Esophagus squamous epithelium (tissue), 5 donors: Measurements from ENCODE around the gene TPSAB1. TPM values are rescaled to one million over a fixed set of nuclear protein-coding genes. Genes with fewer than 3 reads are reported as not detected.
"Not testable (repeated sequence)": the region's sequence is repeated elsewhere in the genome, so short reads cannot be mapped to it uniquely, and the experiment has no call there.

Experiments used
- DNase-seq: peaks from one replicate; lab custom pipeline; 2025; lab: John Stamatoyannopoulos, UW
- H3K27ac ChIP-seq, 4 donors: fragments of 200-600 bp; sonication (generic); one replicate each; pipeline ENCODE4 v1.5.1; 2016 to 2019; ENCODE audit warnings: mild to moderate bottlenecking in 1 of 4
- H3K27me3 ChIP-seq, 4 donors: fragments of 200-600 bp; sonication (generic); 1 replicate in 3 of 4; 2 replicates in 1 of 4; pipeline versions ENCODE4 v1.5.1 to v1.6.0; 2017 to 2021; ENCODE audit warnings: antibody characterized with exemption in 1 of 4
- H3K36me3 ChIP-seq, 3 donors: fragments of 200-600 bp; sonication (generic); one replicate each; pipeline ENCODE4 v1.5.1; 2016 to 2019
- H3K4me1 ChIP-seq, 3 donors: fragments of 200-600 bp; sonication (generic); one replicate each; pipeline ENCODE4 v1.5.1; 2017 to 2019
- H3K4me3 ChIP-seq, 4 donors: fragments of 200-600 bp; sonication (generic); 1 replicate in 3 of 4; 2 replicates in 1 of 4; pipeline ENCODE4 v1.5.1; 2016 to 2019; ENCODE audit warnings: mild to moderate bottlenecking in 2 of 4, moderate library complexity in 1 of 4
- H3K9me3 ChIP-seq, 3 donors: fragments of 200-600 bp; sonication (generic); one replicate each; pipeline ENCODE4 v1.5.1; 2016 to 2019
- POLR2A ChIP-seq, 4 donors: fragments of 450-650 bp; IDR thresholded peaks; one replicate each; pipeline ENCODE4 v1.6.1; 2017; ENCODE audit warnings: antibody characterized with exemption in 4 of 4, mild to moderate bottlenecking in 4 of 4, moderate library complexity in 3 of 4
- WGBS, 2 donors: methylation state at CpG; one replicate each; pipeline ENCODE4 v1.1.5; 2018; 5-methylcytosine and 5-hydroxymethylcytosine counted together
- intact Hi-C: fragments of 100-400 bp; cut with DNase I; formaldehyde crosslinking; loops from one replicate; pipeline ENCODE4 v1.15.0; 2022
- total RNA-seq, 4 donors: library from RNA; depleted of rRNA; stranded (reverse); fragments of >200 nt; gene quantifications; one replicate each; pipeline ENCODE4 v1.1.0, GENCODE V29; 2016
- TF ChIP-seq, protein P1 (sequence below), 6 experiments: fragments of 450-650 bp in 4 of 6; fragments of 200-600 bp in 2 of 6; sonication (generic) in 2 of 6; IDR thresholded peaks; one replicate each; pipeline ENCODE4 v1.5.1; 2016 to 2019; ENCODE audit warnings: antibody characterized with exemption in 6 of 6, mild to moderate bottlenecking in 4 of 6, moderate library complexity in 4 of 6
- donor health status: DM: yes; HTN: yes; CAD: no.

Gene TPSAB1
- total RNA-seq, 4 donors from 2014 or later: 3.0 to 395 (median 16.7) TPM

DNA sequence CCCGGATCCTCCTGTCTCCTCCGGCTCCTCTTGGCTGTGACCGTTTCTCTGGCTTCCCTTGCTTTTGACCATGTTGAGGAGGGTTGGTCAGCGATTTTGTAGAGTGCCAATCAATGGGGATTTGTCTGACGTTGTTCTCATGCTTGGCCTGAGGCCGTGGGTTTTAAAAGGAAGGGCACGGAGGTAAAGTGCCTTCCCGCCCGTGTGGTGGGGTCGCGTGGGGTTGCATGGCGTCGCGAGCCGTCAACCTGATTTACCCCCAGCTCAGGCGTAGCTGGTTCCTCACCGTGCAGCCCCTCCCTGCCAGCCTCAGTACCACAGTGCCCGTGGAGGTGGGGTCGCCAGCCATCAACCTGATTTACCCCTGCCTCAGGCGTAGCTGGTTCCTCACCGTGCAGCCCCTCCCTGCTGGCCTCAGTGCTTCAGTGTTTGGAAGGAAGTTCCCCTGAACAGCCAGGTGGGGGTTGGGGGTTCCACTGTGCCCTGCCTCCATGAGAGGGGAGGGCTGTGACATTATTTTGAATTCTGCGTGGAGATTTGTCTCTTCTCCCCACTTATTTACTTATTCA is 5.0 kb downstream of the TPSAB1 start:
- no peak for DNase-seq

DNA sequence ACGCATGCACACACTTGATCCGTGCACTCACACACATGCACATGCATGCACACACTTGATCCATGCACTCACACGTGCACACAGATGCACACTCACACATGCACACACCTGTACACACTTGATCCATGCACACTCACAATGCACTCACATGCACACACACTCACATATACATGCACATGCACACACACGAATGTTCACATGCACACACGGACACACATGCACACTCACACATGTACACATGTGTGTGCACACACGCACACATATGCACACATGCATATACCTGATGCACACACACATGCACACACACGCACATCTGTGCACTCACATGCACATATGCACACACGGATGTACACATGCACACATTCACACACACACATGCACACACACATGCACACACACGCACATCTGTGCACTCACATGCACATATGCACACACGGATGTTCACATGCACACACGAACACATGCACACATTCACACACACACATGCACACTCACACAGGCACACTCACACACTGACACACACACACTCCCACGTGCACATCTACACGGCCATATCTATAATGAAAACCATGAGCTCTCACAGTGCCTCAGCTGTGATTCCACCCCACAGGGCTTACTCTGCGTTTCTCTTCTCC is 7.5 kb downstream of the TPSAB1 start:
- H3K27me3 ChIP-seq: peaks cover 0 to 39% (median 0%) of the 10 kb centered on the region in 4 donors
- intact Hi-C loops, H3K4me1 ChIP-seq, H3K36me3 ChIP-seq, H3K4me3 ChIP-seq, H3K9me3 ChIP-seq, DNase-seq, H3K27ac ChIP-seq: not testable (repeated sequence)
- WGBS, 2 donors: 79 to 81% methylated on average over 11 to 14 of the region's 14 CpGs

More for the DNA sequence above, 5.0 kb downstream of the TPSAB1 start:
- no peak overlapping the region for H3K4me3 ChIP-seq
- no peak overlapping the region for H3K27ac ChIP-seq
- no peak for TF ChIP-seq POLR2A (IDR thresholded peaks at IDR 0.05)
- TF ChIP-seq, protein P1, sequence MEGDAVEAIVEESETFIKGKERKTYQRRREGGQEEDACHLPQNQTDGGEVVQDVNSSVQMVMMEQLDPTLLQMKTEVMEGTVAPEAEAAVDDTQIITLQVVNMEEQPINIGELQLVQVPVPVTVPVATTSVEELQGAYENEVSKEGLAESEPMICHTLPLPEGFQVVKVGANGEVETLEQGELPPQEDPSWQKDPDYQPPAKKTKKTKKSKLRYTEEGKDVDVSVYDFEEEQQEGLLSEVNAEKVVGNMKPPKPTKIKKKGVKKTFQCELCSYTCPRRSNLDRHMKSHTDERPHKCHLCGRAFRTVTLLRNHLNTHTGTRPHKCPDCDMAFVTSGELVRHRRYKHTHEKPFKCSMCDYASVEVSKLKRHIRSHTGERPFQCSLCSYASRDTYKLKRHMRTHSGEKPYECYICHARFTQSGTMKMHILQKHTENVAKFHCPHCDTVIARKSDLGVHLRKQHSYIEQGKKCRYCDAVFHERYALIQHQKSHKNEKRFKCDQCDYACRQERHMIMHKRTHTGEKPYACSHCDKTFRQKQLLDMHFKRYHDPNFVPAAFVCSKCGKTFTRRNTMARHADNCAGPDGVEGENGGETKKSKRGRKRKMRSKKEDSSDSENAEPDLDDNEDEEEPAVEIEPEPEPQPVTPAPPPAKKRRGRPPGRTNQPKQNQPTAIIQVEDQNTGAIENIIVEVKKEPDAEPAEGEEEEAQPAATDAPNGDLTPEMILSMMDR (IDR thresholded peaks at IDR 0.05): no peak
- intact Hi-C loops: no loop called here
- H3K27me3 ChIP-seq: peaks cover 0 to 39% (median 0%) of the 10 kb centered on the region in 4 donors
- H3K36me3 ChIP-seq: no peaks in the 10 kb centered on the region
- H3K4me1 ChIP-seq: no peaks in the 10 kb centered on the region
- WGBS, 2 donors: 47 to 54% methylated on average over 14 to 18 of the region's 22 CpGs
- H3K9me3 ChIP-seq: no peaks in the 10 kb centered on the region

DNA sequence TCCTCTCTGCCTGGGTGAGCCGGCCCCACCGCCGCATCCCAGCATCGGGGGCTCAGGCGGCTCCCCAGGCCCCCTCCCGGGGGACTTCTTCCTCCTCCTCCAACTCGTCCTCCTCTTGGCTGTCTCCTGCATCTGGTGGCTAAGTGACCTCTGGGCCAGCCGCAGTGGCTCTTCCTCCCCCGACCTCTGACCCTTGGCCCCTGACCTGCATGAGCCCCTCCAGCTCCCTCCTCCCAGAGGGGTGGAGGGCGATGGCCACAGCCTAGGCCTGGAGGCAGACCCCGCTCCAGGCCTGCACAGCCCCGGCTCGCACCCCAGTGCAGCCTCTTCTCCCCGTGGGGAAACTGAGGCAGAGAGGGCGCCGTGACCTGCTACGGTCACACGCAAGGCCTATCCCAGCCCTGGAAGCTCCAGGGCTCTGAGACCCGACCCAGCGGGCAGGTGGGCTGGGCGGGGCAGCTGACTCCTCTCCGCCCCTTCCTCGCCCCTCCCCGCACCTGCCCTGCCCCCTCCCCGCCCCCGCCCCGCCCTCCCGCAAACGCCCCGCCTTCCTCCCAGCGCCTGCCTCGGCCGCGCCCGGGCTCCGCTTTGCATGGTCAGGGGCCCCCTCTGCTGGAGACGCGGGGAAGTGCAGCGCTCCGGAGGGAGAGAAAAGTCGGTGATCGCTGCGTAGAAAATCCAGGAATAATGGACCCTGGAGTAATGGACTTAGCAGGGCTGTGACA is 8.7 kb downstream of the TPSAB1 start:
- not testable (repeated sequence) for DNase-seq
- WGBS, 2 donors: no CpG with 5 or more reads among the region's 43 CpGs

DNA sequence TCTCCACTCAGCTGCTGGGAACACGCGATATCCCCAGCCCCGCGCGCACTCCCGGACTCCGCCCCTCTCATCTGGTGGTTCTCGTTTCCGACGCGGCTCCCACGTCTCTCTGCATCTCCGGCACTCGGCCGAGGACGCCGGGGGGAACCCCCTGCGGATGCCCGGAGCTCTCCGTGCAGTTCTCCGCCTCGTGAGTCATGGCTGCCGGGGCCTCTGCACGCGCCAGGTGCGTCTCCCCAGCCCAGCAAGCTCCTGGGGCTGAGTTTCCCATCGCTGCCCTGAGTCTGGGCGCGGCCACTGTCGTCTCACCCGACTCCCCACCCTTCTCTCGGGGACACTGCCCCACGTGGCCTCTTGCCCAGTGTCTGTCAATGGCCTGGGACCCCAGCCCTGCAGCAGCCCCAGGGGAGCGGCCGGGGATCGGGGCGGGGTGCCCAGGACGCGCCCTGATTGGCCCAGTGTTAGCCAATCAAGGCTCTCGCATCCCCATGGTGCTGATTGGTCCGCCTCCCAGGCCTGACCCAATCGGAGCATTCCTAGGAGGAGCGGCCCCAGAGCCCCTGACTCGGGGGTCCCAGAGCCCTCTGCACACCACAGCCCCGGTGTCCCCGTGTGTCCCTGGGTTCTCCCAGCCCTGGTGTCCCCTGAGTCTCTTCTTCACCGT is 13.3 kb downstream of the TPSAB1 start:
- DNase-seq, H3K27ac ChIP-seq, H3K4me1 ChIP-seq, H3K9me3 ChIP-seq, intact Hi-C loops, H3K36me3 ChIP-seq, H3K4me3 ChIP-seq: not testable (repeated sequence)
- H3K27me3 ChIP-seq: peaks cover 0 to 37% (median 0%) of the 10 kb centered on the region in 4 donors
- WGBS, 2 donors: no CpG with 5 or more reads among the region's 47 CpGs

More for the DNA sequence above, 8.7 kb downstream of the TPSAB1 start:
- H3K36me3 ChIP-seq, H3K4me1 ChIP-seq, H3K4me3 ChIP-seq, H3K9me3 ChIP-seq, intact Hi-C loops, H3K27ac ChIP-seq: not testable (repeated sequence)
- peaks cover 0 to 33% (median 0%) of the 10 kb centered on the region in 4 donors for H3K27me3 ChIP-seq

DNA sequence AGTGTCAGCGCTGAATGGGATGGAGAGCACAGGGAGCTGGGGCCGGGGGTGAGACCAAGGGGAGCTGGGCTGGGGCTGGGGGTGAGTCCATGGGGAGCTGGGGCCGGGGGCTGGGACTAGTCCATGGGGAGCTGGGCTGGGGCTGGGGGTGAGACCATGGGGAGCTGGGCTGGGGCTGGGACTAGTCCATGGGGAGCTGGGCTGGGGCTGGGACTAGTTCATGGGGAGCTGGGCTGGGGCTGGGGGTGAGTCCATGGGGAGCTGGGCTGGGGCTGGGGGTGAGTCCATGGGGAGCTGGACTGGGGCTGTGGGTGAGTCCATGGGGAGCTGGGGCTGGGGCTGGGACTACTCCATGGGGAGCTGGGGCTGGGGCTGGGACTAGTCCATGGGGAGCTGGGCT is 14.3 kb downstream of the TPSAB1 start:
- intact Hi-C loops, H3K27ac ChIP-seq, DNase-seq, H3K9me3 ChIP-seq, H3K36me3 ChIP-seq, H3K4me3 ChIP-seq: not testable (repeated sequence)
- Histone ChIP-seq H3K27me3 (peaks cover 0 to 44% (median 8%) of the 10 kb centered on the region in 4 donors), H3K4me1 (peaks cover 5 to 11% (median 9%) of the 10 kb centered on the region in 3 donors)
- WGBS, 2 donors: no CpG with 5 or more reads among the region's 3 CpGs

DNA sequence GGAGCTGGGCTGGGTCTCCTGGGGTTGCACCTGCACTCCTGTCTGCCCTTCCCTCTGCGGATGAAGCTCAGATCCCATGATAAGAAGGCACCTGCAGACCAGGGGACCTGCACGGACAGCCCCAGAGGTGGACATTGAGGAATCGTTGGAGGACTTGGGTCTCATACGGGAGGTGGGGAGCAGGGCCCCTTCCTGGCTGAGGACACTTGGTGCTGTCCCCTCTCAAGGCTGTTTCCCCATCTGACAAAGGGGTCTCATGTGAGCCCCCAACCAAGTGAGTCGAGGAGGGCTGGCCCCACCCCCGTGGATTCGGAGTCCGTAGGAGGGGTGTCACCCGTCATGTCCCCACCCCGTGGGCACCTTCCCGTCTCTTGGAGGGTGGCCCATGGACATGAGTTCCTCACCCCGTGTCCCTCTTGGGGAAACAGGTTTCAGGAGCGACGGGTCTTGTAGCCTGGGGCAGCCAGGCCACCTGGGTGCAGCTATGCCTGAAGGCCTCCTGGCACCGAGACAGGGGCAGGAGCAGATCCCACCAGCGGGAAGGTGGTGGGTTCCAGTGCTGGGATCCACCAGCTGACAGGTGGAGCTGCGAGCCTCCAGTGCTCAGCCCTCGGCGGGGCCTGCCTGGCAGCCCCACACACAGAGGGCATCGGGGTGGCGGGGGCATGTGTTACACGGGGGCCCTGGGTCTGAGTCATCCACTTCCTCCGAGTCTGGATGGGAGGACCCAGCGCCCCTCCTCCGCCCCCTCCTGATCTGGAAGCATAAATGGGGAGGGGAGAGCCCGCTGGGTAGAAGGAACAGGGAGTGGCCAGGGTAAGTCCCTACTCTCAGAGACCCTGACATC is 15.0 kb downstream of the TPSAB1 start, which contains the start of gene TPSD1:
Gene TPSD1 (plus strand): TSS at position 794 of the 847 bp plus-strand sequence. CDS start 212 bp downstream, outside the sequence.
- Histone ChIP-seq H3K4me1 (peaks cover 5 to 11% (median 9%) of the 10 kb centered on the region in 3 donors), H3K27me3 (peaks cover 0 to 51% (median 15%) of the 10 kb centered on the region in 4 donors)
- intact Hi-C loops, H3K9me3 ChIP-seq, DNase-seq, H3K27ac ChIP-seq, H3K36me3 ChIP-seq, H3K4me3 ChIP-seq: not testable (repeated sequence)
- 40 to 71% methylated on average over 1 to 6 of the region's 26 CpGs for WGBS, 2 donors

DNA sequence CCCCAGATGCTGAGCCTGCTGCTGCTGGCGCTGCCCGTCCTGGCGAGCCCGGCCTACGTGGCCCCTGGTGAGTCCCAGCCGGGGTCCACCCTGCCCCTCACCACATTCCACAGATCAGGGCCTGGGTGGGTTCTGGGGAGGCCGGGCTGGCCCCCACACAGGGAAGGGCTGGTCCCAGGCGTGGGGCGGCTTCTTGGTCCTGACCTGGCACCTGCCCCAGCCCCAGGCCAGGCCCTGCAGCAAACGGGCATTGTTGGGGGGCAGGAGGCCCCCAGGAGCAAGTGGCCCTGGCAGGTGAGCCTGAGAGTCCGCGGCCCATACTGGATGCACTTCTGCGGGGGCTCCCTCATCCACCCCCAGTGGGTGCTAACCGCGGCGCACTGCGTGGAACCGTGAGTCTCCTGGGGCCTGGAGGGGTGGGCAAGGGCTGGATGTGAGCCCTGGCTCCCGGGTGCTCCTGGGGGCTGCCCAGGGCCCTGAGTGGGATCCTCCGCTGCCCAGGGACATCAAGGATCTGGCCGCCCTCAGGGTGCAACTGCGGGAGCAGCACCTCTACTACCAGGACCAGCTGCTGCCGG is 15.9 kb downstream of the TPSAB1 start:
- intact Hi-C loops, H3K36me3 ChIP-seq, H3K27ac ChIP-seq, DNase-seq, H3K4me3 ChIP-seq, H3K9me3 ChIP-seq: not testable (repeated sequence)
- WGBS, 2 donors: no CpG with 5 or more reads among the region's 23 CpGs
- H3K4me1 ChIP-seq: peaks cover 5 to 15% (median 9%) of the 10 kb centered on the region in 3 donors
- H3K27me3 ChIP-seq: peaks cover 0 to 60% (median 18%) of the 10 kb centered on the region in 4 donors
